ENCODE results near the gene LGALS16.

GRCh38 chr19:39681416-39681815 is 25.7 kb downstream of the LGALS16 start:
- no peak for TF ChIP-seq CTCF (IDR thresholded peaks at IDR 0.05; ENCODE audit: low read length)
- no peak for TF ChIP-seq EZH2phosphoT487 (IDR thresholded peaks at IDR 0.05; ENCODE audit: low read length)
- TF ChIP-seq EZH2 (optimal IDR thresholded peaks at IDR 0.05; ENCODE audit: low read depth, low read length), result no peak

All from MM.1S (cell line).